NCI-H1436 treated with DMSO at 0.1 percent for 48 hours (cell line): ENCODE measurements around the gene DSE.

ENCODE experiments used
- DNase-seq: peaks from one replicate; lab custom pipeline; 2025; lab: John Stamatoyannopoulos, UW

Gene DSE

GRCh38 chr6:116482780-116483179, 112.0 kb downstream of the DSE start:
- DNase-seq = no peak

- DNase-seq = no peak
Observed at GRCh38 chr6:116483616-116484015, 112.9 kb downstream of the DSE start.

DNA sequence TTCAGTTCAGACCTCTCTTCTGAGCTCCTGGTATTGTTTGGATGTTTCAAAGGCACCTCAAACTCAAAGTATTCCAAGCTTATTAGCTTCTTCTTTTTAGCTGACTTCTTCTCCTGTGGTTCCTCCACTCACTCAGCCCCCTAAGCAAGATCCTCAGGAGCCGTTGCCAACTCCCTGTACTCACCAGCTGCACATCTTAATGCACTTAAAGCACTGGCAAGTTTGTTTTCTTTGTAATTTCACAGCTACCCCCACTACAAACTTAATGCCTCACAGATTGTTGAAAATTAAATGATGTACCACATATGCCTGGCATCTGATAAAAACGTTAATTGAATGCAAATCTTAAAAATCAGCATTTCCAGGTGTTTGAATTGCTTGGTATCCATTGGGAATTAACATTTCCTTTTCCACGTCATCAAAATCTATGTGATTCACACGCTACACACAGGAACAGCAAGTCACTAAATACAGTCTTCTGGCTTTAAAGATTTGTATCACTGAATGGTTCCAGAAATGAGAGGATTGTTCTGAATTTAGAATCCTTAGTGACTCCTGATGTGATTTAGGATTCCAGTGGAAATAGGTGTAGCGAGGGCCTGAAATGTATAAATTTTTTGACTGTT, 114.9 kb downstream of the DSE start:
- DNase-seq = no peak

DNA sequence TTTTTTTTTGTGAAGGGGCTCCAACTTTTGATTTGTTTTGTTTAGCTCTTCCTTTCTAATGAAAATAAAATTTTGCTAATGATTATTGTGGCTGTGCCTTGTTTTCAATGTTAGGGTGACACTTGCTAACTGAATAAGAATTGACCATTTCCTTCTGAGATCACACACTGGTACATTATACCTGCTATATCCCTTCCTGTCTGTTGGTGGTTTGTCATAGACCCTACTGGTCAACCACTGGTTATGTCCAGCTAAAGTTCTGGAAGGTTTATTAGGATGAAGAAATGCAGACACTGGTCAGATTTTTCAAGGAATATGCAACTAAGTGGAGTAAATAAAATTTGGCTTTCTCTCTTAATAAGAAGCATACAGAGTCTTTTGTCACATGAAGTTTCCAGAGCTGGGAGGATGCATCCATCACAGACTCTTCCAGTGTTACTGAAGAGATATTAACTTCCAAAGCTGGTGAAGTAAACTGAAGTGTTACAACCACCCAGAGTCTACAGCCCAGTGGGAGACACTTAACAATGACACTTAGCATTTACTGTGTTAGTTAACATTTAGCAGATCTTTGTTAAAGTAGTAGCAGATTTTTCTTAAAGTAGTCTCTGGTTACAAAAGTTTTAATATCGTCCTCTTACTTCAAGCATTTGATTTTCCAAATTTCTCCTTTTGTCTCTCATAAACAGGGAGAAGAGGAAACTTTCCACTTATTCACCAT, 121.0 kb downstream of the DSE start:
- DNase-seq = no peak

DNA sequence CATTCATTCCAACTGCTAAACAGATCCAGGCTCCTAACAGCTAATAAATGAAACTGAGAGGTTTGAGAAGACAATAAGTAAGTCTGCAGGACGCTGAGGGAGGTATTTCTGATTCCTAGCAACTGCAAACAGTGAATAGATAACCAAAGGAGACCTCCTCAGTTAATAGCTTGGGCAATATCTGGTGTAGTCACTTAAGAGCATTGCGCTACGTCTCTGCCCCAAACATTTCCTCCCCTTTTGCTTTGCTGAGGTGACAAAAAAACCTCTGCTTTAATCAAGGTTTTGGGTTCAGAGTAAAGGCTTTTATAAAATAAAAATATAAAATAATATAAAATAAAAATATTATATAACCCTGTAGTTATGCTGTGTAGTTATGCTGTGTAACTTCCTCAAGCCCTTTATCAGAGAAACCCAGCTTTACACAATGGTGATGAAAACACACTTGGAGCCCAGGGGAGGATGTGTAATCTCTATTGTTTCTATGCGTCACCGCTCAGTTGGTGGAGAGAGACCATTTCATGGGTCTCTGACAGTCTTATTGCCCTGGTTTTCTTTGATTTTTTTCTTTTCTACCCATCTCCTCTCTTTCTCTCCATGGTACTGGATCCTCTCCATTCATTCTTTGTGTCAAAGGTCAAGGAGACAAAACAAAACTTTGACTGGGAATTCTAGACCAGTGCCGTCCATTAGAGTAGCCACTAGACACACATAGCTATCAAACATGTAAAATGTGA, 121.8 kb downstream of the DSE start:
- no peak for DNase-seq
